Measurements from ENCODE around the gene CELSR1.
A peak's percentile ranks its signal among the peaks of the same experiment; 100 is the strongest.

The CELSR1 gene

DNA sequence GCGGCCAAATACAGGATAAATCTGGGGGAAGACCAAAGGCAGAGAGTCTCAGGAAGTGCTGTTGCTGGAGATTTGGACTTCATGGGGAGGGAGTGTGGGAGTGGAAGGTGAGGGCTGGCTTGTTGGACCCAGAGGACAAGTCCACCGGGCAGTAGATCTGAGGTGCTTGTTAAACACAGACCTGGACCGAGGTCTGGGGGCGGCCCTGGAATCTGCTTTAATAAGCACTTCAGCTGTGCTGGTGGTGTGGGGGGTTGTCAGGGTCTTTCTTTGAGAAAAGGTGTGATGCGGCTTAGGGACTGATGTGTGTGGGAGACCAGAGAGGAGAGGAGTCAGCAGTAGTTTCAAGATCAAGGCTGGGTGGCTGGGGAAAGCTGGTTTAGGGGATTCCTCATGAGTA, 197.5 kb downstream of the CELSR1 start:
- Histone ChIP-seq H3K9ac (ENCODE audit: low read depth in 1 of 2, low read length in 2 of 2) (no peak overlapping the region), H3K36me3 (ENCODE audit: control insufficient read depth in 1 of 2, insufficient read depth in 2 of 2, low read length in 2 of 2) (peaks cover 27 to 67% of the 10 kb centered on the region in 2 donors), H3K4me1 (ENCODE audit: control insufficient read depth in 1 of 2, insufficient read depth in 2 of 2, low read length in 2 of 2) (peaks cover 7 to 12% of the 10 kb centered on the region in 2 donors)

DNA sequence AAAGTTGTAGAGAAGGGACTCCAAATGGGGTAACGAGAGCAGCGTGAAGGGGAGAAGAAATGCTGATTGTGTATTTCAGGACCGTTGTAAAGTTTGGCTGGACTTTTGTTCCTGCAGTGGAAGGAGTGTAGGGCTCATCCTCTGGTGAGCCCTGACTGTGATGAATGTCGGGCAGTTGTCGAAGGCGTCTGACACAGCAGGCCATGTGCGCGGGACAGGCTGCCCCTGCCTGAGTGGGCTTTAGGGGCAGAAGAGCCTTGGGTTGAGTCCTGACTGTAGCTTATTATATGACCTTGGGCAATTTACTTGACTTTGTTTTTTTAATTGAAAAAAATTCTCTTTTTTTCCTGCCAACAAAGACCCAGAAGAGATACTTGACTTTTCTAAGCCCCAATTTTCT, 198.8 kb downstream of the CELSR1 start:
- Histone ChIP-seq H3K9ac (ENCODE audit: low read depth in 1 of 2, low read length in 2 of 2) (no peak overlapping the region), H3K9me3 (ENCODE audit: control insufficient read depth in 1 of 2, low read length in 2 of 2) (no peaks in the 10 kb centered on the region), H3K27ac (ENCODE audit: low read depth, low read length) (no peak overlapping the region), H3K36me3 (ENCODE audit: control insufficient read depth in 1 of 2, insufficient read depth in 2 of 2, low read length in 2 of 2) (peaks cover 18 to 56% of the 10 kb centered on the region in 2 donors), H3K4me1 (ENCODE audit: control insufficient read depth in 1 of 2, insufficient read depth in 2 of 2, low read length in 2 of 2) (peaks cover 7 to 12% of the 10 kb centered on the region in 2 donors), H3K27me3 (ENCODE audit: control insufficient read depth in 1 of 2, insufficient read depth in 2 of 2, low read length in 2 of 2) (no peaks in the 10 kb centered on the region), H3K4me3 (ENCODE audit: low read depth in 1 of 2, low read length in 2 of 2) (no peak overlapping the region)

More for the DNA sequence above, 197.5 kb downstream of the CELSR1 start:
- Histone ChIP-seq H3K9me3 (ENCODE audit: control insufficient read depth in 1 of 2, low read length in 2 of 2) (no peaks in the 10 kb centered on the region), H3K27ac (ENCODE audit: low read depth, low read length) (no peak overlapping the region), H3K4me3 (ENCODE audit: low read depth in 1 of 2, low read length in 2 of 2) (no peak overlapping the region), H3K27me3 (ENCODE audit: control insufficient read depth in 1 of 2, insufficient read depth in 2 of 2, low read length in 2 of 2) (no peaks in the 10 kb centered on the region)

DNA sequence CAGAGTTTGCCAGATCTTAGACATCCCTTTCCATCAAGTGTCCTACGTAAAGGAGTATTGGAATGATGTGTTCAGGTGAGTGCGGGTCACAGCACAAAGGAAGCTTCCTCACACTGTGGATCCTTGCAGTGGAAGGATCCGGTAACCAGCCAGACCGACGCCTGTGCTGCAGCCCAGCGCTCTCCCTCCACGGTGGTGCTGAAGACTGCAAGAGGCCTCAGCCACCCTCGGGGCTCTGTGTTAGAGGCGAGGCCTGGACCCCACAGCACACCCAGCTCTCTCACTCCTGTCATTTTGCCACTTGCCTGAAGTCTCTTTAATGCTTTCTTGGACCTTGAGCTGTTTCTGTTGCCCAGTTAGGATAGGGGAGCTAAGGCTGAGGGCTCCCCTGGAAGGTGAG, 199.6 kb downstream of the CELSR1 start:
- Histone ChIP-seq H3K4me1 (ENCODE audit: control insufficient read depth in 1 of 2, insufficient read depth in 2 of 2, low read length in 2 of 2) (peaks cover 7 to 12% of the 10 kb centered on the region in 2 donors), H3K27me3 (ENCODE audit: control insufficient read depth in 1 of 2, insufficient read depth in 2 of 2, low read length in 2 of 2) (no peaks in the 10 kb centered on the region), H3K27ac (ENCODE audit: low read depth, low read length) (no peak overlapping the region), H3K4me3 (ENCODE audit: low read depth in 1 of 2, low read length in 2 of 2) (no peak overlapping the region), H3K36me3 (ENCODE audit: control insufficient read depth in 1 of 2, insufficient read depth in 2 of 2, low read length in 2 of 2) (peaks cover 17 to 50% of the 10 kb centered on the region in 2 donors), H3K9ac (ENCODE audit: low read depth in 1 of 2, low read length in 2 of 2) (no peak overlapping the region), H3K9me3 (ENCODE audit: control insufficient read depth in 1 of 2, low read length in 2 of 2) (no peaks in the 10 kb centered on the region)

DNA sequence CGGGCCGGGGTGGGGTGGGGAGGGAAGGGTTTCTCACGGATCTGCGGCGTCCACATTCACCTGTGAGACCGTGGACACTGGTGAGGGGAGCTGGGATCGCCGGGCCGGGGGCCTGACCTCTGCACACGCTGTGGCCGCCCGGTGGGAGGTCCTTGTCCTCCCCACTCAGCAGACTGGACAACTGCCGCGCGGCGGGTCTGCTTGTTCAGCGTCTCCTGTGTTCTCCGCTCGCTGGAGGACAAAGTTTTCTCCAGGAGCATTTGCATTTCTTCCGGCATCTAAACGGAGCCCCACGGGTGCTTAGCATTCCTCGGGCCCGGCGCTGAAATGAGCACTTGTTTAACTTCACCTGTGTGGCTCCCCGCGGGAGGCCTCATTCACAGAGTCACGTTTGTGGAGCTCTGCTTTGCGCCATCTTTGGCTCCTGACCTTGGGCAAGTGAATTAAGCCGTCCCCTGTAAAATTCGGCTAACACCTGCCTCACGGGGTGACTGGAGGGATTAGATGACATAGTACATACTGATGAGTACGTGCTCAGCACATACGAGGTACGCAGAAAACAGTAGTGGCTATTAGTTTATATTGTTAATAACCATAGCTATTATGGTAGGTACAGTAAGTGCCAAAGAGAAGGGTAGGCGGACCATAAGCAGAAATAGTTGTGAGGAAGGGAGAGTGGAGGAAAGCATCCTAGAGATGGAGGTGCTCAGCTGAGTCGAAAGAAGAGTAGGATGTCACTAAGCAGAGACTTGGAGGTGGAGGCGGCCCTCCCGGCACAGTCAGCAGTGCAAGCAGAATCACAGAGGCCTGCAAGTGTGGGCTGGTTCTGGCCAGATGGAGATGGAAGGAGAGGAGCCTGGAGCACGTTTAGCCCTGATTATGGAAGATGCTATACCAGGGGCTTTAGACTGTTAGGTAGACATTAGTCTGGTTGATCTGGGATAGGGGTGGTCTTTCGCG, 201.0 kb downstream of the CELSR1 start:
- Histone ChIP-seq H3K27me3 (ENCODE audit: control insufficient read depth in 1 of 2, insufficient read depth in 2 of 2, low read length in 2 of 2) (no peaks in the 10 kb centered on the region), H3K4me1 (ENCODE audit: control insufficient read depth in 1 of 2, insufficient read depth in 2 of 2, low read length in 2 of 2) (peaks cover 7 to 12% of the 10 kb centered on the region in 2 donors), H3K36me3 (ENCODE audit: control insufficient read depth in 1 of 2, insufficient read depth in 2 of 2, low read length in 2 of 2) (peaks cover 14 to 35% of the 10 kb centered on the region in 2 donors), H3K4me3 (ENCODE audit: low read depth in 1 of 2, low read length in 2 of 2) (peak overlapping the region; percentile 81 to 96), H3K27ac (ENCODE audit: low read depth, low read length) (peak overlapping the region; percentile 63), H3K9me3 (ENCODE audit: control insufficient read depth in 1 of 2, low read length in 2 of 2) (no peaks in the 10 kb centered on the region), H3K9ac (ENCODE audit: low read depth in 1 of 2, low read length in 2 of 2) (peak overlapping the region; percentile 77 to 84)

DNA sequence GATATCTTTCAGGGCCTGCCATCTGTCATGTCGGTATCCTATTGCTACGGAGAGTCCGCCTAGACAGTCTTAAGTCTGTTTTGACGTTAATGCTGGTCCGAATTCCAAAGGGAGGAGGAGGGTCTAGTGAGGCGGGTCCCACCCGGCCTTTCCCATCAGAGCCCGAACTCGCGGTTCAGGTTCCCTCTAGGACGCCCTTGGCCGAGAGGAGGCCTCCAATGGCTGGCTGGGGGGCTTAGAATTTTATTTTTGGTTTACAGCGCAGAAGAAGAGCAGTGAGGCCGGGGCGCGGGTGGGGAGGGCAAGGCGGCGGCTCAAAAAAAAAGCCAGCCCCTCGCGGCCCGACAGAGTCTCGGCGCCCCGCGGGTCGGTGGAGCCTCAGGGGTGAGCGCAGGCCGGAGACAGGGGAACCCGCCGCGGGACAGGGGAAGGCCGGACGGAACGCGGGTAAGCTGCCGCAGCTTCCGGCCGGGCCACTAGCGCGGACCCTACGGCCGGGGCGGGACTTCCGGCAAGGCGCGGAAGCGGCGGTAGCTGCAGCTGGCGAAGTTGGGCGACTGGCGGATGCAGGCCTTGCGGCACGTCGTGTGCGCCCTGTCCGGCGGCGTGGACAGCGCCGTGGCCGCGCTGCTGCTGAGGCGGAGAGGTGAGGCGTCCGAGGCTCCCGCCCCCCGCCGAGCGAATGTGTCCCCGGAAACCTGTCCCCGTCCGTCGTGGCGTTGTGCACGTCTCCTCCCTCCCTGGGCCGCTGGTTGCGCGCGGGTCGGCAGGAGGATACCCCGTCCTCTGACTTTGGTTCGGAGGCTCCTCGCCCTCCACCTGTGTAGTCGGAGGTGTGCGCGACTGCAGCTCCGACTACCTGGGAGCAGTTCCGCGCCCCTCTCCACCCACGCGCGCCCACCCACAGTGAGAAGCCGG, 202.0 kb downstream of the CELSR1 start, which contains the start of gene TRMU:
TSS of gene TRMU (plus strand) at position 514 of the 918 bp plus-strand sequence. CDS start at position 565, 51 bp downstream.
- Histone ChIP-seq H3K27ac (ENCODE audit: low read depth, low read length) (peak within 1 kb of the TSS; percentile 70), H3K9me3 (ENCODE audit: control insufficient read depth in 1 of 2, low read length in 2 of 2) (no peaks in the 10 kb centered on the region), H3K36me3 (ENCODE audit: control insufficient read depth in 1 of 2, insufficient read depth in 2 of 2, low read length in 2 of 2) (peaks cover 11 to 30% of the 10 kb centered on the region in 2 donors), H3K4me1 (ENCODE audit: control insufficient read depth in 1 of 2, insufficient read depth in 2 of 2, low read length in 2 of 2) (peaks cover 7 to 12% of the 10 kb centered on the region in 2 donors), H3K4me3 (ENCODE audit: low read depth in 1 of 2, low read length in 2 of 2) (peak within 1 kb of the TSS; percentile 81 to 96), H3K27me3 (ENCODE audit: control insufficient read depth in 1 of 2, insufficient read depth in 2 of 2, low read length in 2 of 2) (no peaks in the 10 kb centered on the region), H3K9ac (ENCODE audit: low read depth in 1 of 2, low read length in 2 of 2) (peak within 1 kb of the TSS; percentile 77 to 84)

DNA sequence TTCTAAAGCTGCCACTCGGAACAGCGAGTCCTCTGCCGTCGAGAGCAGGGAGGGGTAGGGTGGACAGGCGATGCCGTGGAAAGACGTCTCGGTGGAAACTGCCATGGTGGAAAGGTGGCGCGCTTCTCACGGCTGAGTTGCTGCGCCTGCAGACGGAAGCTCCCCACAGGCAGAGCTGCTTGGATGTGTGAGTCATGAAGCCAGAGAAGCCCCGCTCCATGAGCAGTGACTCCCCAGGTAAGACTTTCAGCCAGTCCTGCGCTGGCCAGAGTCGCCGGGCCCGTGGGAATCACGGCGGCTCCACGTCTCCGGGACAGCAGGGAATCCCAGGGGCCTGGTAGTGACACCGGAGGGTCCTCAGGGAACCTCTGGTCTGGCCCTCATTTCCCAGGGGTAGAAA, 205.9 kb downstream of the CELSR1 start:
- no peaks in the 10 kb centered on the region for H3K9me3 ChIP-seq (ENCODE audit: control insufficient read depth in 1 of 2, low read length in 2 of 2)
- H3K9ac ChIP-seq (ENCODE audit: low read depth in 1 of 2, low read length in 2 of 2), result no peak overlapping the region

DNA sequence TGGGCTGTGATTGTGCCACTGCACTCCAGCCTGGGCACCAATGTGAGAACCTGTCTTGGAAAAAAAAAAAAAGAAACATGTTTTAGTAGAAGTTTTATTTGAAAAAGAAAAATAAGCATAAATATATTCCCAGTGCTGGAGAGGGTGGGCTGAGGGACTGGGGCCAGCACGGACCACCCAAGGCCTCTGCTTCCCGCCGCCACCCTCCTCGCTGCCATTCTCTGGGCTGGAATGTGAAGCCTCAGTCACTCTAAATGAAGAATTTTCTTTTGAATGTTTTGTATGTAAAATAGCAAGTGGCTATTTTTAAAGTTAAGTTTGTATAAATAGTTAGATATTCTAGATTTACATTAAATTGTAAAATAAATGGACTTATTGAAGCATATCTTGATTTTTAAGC, 207.0 kb downstream of the CELSR1 start:
- H3K27me3 ChIP-seq (ENCODE audit: control insufficient read depth in 1 of 2, insufficient read depth in 2 of 2, low read length in 2 of 2), result no peaks in the 10 kb centered on the region
- peaks cover 0 to 19% of the 10 kb centered on the region in 2 donors for H3K36me3 ChIP-seq (ENCODE audit: control insufficient read depth in 1 of 2, insufficient read depth in 2 of 2, low read length in 2 of 2)
- no peak overlapping the region for H3K9ac ChIP-seq (ENCODE audit: low read depth in 1 of 2, low read length in 2 of 2)
- H3K27ac ChIP-seq (ENCODE audit: low read depth, low read length), result no peak overlapping the region
- H3K9me3 ChIP-seq (ENCODE audit: control insufficient read depth in 1 of 2, low read length in 2 of 2), result no peaks in the 10 kb centered on the region
- no peak overlapping the region for H3K4me3 ChIP-seq (ENCODE audit: low read depth in 1 of 2, low read length in 2 of 2)
- no peaks in the 10 kb centered on the region for H3K4me1 ChIP-seq (ENCODE audit: control insufficient read depth in 1 of 2, insufficient read depth in 2 of 2, low read length in 2 of 2)

More for the DNA sequence above, 205.9 kb downstream of the CELSR1 start:
- Histone ChIP-seq H3K27me3 (ENCODE audit: control insufficient read depth in 1 of 2, insufficient read depth in 2 of 2, low read length in 2 of 2) (no peaks in the 10 kb centered on the region), H3K4me3 (ENCODE audit: low read depth in 1 of 2, low read length in 2 of 2) (no peak overlapping the region), H3K4me1 (ENCODE audit: control insufficient read depth in 1 of 2, insufficient read depth in 2 of 2, low read length in 2 of 2) (peaks cover under 1 to 3% of the 10 kb centered on the region in 2 donors), H3K27ac (ENCODE audit: low read depth, low read length) (no peak overlapping the region), H3K36me3 (ENCODE audit: control insufficient read depth in 1 of 2, insufficient read depth in 2 of 2, low read length in 2 of 2) (peaks cover 0 to 9% of the 10 kb centered on the region in 2 donors)

DNA sequence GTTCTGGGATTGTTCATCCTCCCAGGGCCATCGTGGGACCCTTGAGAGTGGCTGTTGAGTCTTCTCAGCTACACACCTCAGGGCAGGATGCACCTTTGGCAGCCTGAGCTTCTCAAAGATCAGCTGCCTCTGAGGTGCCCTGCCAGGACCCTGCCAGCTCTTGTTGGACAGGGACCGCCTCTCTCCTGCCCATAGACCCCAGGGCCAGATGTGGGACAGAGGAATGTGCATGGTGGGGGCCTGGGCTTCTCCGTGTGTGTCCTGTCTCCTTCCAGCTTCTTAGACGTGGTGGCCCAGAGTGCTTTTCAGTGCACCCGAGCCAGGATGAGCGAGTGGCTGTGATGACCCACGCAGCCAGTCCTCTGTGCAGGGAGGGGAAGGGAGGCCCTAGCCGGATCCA, 207.8 kb downstream of the CELSR1 start:
- Histone ChIP-seq H3K36me3 (ENCODE audit: control insufficient read depth in 1 of 2, insufficient read depth in 2 of 2, low read length in 2 of 2) (peaks cover 0 to 21% of the 10 kb centered on the region in 2 donors), H3K9ac (ENCODE audit: low read depth in 1 of 2, low read length in 2 of 2) (no peak overlapping the region), H3K9me3 (ENCODE audit: control insufficient read depth in 1 of 2, low read length in 2 of 2) (no peaks in the 10 kb centered on the region), H3K27ac (ENCODE audit: low read depth, low read length) (no peak overlapping the region), H3K4me3 (ENCODE audit: low read depth in 1 of 2, low read length in 2 of 2) (no peak overlapping the region), H3K4me1 (ENCODE audit: control insufficient read depth in 1 of 2, insufficient read depth in 2 of 2, low read length in 2 of 2) (no peaks in the 10 kb centered on the region), H3K27me3 (ENCODE audit: control insufficient read depth in 1 of 2, insufficient read depth in 2 of 2, low read length in 2 of 2) (no peaks in the 10 kb centered on the region)

DNA sequence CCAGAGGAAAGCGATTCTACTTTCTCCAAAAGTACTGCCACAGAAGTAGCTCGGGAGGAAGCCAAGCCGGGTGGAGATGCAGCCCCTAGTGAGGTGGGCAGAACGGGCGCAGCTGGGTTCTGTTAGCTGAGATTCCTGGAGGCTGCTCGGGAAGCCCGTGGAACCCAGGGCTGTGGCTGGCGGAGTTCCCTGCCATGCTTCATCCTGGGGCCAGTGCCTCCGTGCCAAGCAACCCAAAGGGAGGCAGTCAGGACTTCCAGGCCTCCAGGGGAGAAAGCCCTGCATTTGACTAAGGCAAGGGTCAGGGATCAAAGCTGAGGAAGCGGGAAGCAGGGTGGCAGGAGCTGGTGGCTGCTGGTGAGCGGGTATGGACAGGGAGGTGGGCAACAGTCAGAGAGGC, 208.6 kb downstream of the CELSR1 start:
- Histone ChIP-seq H3K9ac (ENCODE audit: low read depth in 1 of 2, low read length in 2 of 2) (no peak overlapping the region), H3K4me1 (ENCODE audit: control insufficient read depth in 1 of 2, insufficient read depth in 2 of 2, low read length in 2 of 2) (no peaks in the 10 kb centered on the region), H3K4me3 (ENCODE audit: low read depth in 1 of 2, low read length in 2 of 2) (no peak overlapping the region), H3K36me3 (ENCODE audit: control insufficient read depth in 1 of 2, insufficient read depth in 2 of 2, low read length in 2 of 2) (peaks cover 0 to 21% of the 10 kb centered on the region in 2 donors), H3K27ac (ENCODE audit: low read depth, low read length) (no peak overlapping the region), H3K27me3 (ENCODE audit: control insufficient read depth in 1 of 2, insufficient read depth in 2 of 2, low read length in 2 of 2) (no peaks in the 10 kb centered on the region), H3K9me3 (ENCODE audit: control insufficient read depth in 1 of 2, low read length in 2 of 2) (no peaks in the 10 kb centered on the region)
